IMR-90 (cell line): ENCODE data around the gene SSTR4. TPM values are rescaled to one million over a fixed set of nuclear protein-coding genes. Genes with fewer than 3 reads are reported as not detected.

Source experiments
- ATAC-seq: fragments of 200-7000 bp; cut with Tn5 transposase; 2 replicates; pipeline ENCODE4 v1.9.1; 2020; ENCODE audit warnings: low read depth, mild to moderate bottlenecking, moderate library complexity
- BruUV-seq: library from RNA; stranded (reverse); fragments of 400-500 nt; replicated peaks from 2 replicates; lab custom pipeline; 2021; lab: Mats Ljungman, UMichigan
- CTCF ChIA-PET: fragments of 300-600 bp; formaldehyde crosslinking; extraction: SDS; loops from one replicate; lab custom pipeline; 2021; ENCODE audit warnings: antibody characterized with exemption; lab: Yijun Ruan, JAX
- POLR2A ChIA-PET: fragments of 300-600 bp; sonication (Branson Sonifier 250); formaldehyde crosslinking; loops from one replicate; lab custom pipeline; 2022; ENCODE audit warnings: antibody characterized with exemption; ENCODE audit not compliant: unreplicated experiment; lab: Charles Lee
- DNase-seq: peaks from one replicate; pipeline ENCODE4 v3.0.0; 2013
- H2AFZ ChIP-seq: replicated peaks from 2 replicates; pipeline ENCODE3; 2013; ENCODE audit warnings: low read length, mild to moderate bottlenecking; ENCODE audit not compliant: poor library complexity
- H2AK5ac ChIP-seq: 2 replicates; pipeline ENCODE4 v1.6.1; 2013; ENCODE audit warnings: low read depth, low read length, inconsistent platforms
- H2AK9ac ChIP-seq: replicated peaks from 2 replicates; pipeline ENCODE3; 2013; ENCODE audit warnings: mild to moderate bottlenecking, low read depth, low read length, moderate library complexity; ENCODE audit not compliant: poor library complexity
- H2BK120ac ChIP-seq: 2 replicates; pipeline ENCODE4 v1.6.1; 2013; ENCODE audit warnings: low read depth, low read length, inconsistent platforms
- H2BK15ac ChIP-seq: 3 replicates; pipeline ENCODE4 v1.6.1; 2013; ENCODE audit warnings: low read depth, low read length, inconsistent platforms
- H2BK20ac ChIP-seq: 2 replicates; pipeline ENCODE4 v1.6.1; 2013; ENCODE audit warnings: low read depth, mild to moderate bottlenecking, inconsistent platforms, low read length, moderate library complexity
- H2BK5ac ChIP-seq: 2 replicates; pipeline ENCODE4 v1.6.1; 2013; ENCODE audit warnings: mild to moderate bottlenecking, low read depth, low read length, inconsistent platforms; ENCODE audit not compliant: poor library complexity, severe bottlenecking
- H3K14ac ChIP-seq: replicated peaks from 2 replicates; pipeline ENCODE4 v1.6.1; 2013; ENCODE audit warnings: low read depth, low read length, inconsistent platforms
- H3K18ac ChIP-seq: 2 replicates; pipeline ENCODE4 v1.6.1; 2013; ENCODE audit warnings: low read depth, low read length, control low read depth
- H3K23ac ChIP-seq: 2 replicates; pipeline ENCODE4 v1.6.1; 2013; ENCODE audit warnings: low read depth, low read length, inconsistent platforms
- H3K27ac ChIP-seq: 2 replicates; pipeline ENCODE4 v1.5.1; 2013; ENCODE audit warnings: mild to moderate bottlenecking, control low read depth, low read length; ENCODE audit not compliant: insufficient read depth
- H3K27me3 ChIP-seq: 2 replicates; pipeline ENCODE4 v1.6.1; 2013; ENCODE audit warnings: low read length; ENCODE audit not compliant: control insufficient read depth, insufficient read depth
- H3K36me3 ChIP-seq: 2 replicates; pipeline ENCODE4 v1.6.1; 2013; ENCODE audit warnings: low read length, mixed read lengths; ENCODE audit not compliant: control insufficient read depth, insufficient read depth
- H3K4ac ChIP-seq: 2 replicates; pipeline ENCODE4 v1.6.1; 2013; ENCODE audit warnings: low read depth, low read length, inconsistent platforms
- H3K4me1 ChIP-seq: 2 replicates; pipeline ENCODE4 v1.6.1; 2013; ENCODE audit warnings: low read length, mixed read lengths; ENCODE audit not compliant: control insufficient read depth, insufficient read depth
- H3K4me2 ChIP-seq: 2 replicates; pipeline ENCODE4 v1.6.1; 2013; ENCODE audit warnings: low read depth, mild to moderate bottlenecking, control low read depth, low read length, moderate library complexity
- H3K4me3 ChIP-seq: 2 replicates; pipeline ENCODE4 v1.5.1; 2013; ENCODE audit warnings: low read depth, mild to moderate bottlenecking, control low read depth, low read length, moderate library complexity; ENCODE audit not compliant: insufficient read depth
- H3K56ac ChIP-seq: 2 replicates; pipeline ENCODE4 v1.6.1; 2013; ENCODE audit warnings: low read length, inconsistent platforms; ENCODE audit not compliant: insufficient read depth; ENCODE audit errors: extremely low read depth
- H3K79me1 ChIP-seq, 2 experiments: 2 replicates each; pipeline ENCODE4 v1.6.1; 2013; ENCODE audit warnings: low read length in 2 of 2, inconsistent platforms in 1 of 2, low read depth in 1 of 2
- H3K9ac ChIP-seq: 2 replicates; pipeline ENCODE4 v1.6.1; 2013; ENCODE audit warnings: low read depth, low read length, control low read depth
- H3K9me1 ChIP-seq: 2 replicates; pipeline ENCODE4 v1.6.1; 2013; ENCODE audit warnings: low read length, inconsistent platforms; ENCODE audit not compliant: insufficient read depth
- H3K9me3 ChIP-seq: 2 replicates; pipeline ENCODE4 v1.6.1; 2013; ENCODE audit warnings: low read length; ENCODE audit not compliant: control insufficient read depth, insufficient read depth
- H4K20me1 ChIP-seq: 2 replicates; pipeline ENCODE4 v1.6.1; 2013; ENCODE audit warnings: low read length, inconsistent platforms; ENCODE audit not compliant: insufficient read depth
- H4K5ac ChIP-seq: 2 replicates; pipeline ENCODE4 v1.6.1; 2013; ENCODE audit warnings: mild to moderate bottlenecking, low read depth, low read length, control low read depth
- H4K8ac ChIP-seq, 2 experiments: 2 replicates each; pipeline ENCODE4 v1.6.1; 2013; ENCODE audit warnings: low read depth in 2 of 2, low read length in 2 of 2, control low read depth in 1 of 2, inconsistent platforms in 1 of 2
- H4K91ac ChIP-seq: 2 replicates; pipeline ENCODE4 v1.6.1; 2013; ENCODE audit warnings: low read depth, low read length, inconsistent platforms; ENCODE audit not compliant: insufficient read depth
- BHLHE40 ChIP-seq: fragments of 150-350 bp; IDR thresholded peaks from 2 replicates; pipeline ENCODE4 v1.6.1; 2016; ENCODE audit warnings: mild to moderate bottlenecking, low read depth, low read length
- CEBPB ChIP-seq: IDR thresholded peaks from 2 replicates; pipeline ENCODE4 v1.6.1; 2012; ENCODE audit warnings: low read depth, low read length, improper control_type of control experiment
- CTCF ChIP-seq: conservative IDR thresholded peaks from 2 replicates; pipeline ENCODE4 v1.5.1; 2012; ENCODE audit warnings: mild to moderate bottlenecking, low read depth, low read length, improper control_type of control experiment
- ELK1 ChIP-seq: fragments of 150-350 bp; IDR thresholded peaks from 2 replicates; pipeline ENCODE4 v1.6.1; 2016; ENCODE audit warnings: low read depth, mild to moderate bottlenecking, low read length, moderate library complexity, borderline replicate concordance
- MAFK ChIP-seq: IDR thresholded peaks from 2 replicates; pipeline ENCODE4 v1.6.1; 2012; ENCODE audit warnings: low read depth, low read length, improper control_type of control experiment
- MXI1 ChIP-seq: IDR thresholded peaks from 2 replicates; pipeline ENCODE4 v1.6.1; 2012; ENCODE audit warnings: low read depth, mild to moderate bottlenecking, low read length, moderate library complexity, borderline replicate concordance
- NFE2L2 ChIP-seq: fragments of 150-350 bp; IDR thresholded peaks from 2 replicates; pipeline ENCODE4 v1.6.1; 2016; ENCODE audit warnings: low read depth, mild to moderate bottlenecking, low read length
- POLR2A ChIP-seq: IDR thresholded peaks from 2 replicates; pipeline ENCODE4 v1.6.1; 2012; ENCODE audit warnings: mild to moderate bottlenecking, low read depth, low read length
- RAD21 ChIP-seq: IDR thresholded peaks from 2 replicates; pipeline ENCODE4 v1.6.1; 2012; ENCODE audit warnings: low read length, improper control_type of control experiment
- RFX5 ChIP-seq: IDR thresholded peaks from 2 replicates; pipeline ENCODE4 v1.8.0; 2012; ENCODE audit warnings: low read depth, mild to moderate bottlenecking, low read length, moderate library complexity
- SMC3 ChIP-seq: fragments of 150-350 bp; IDR thresholded peaks from 2 replicates; pipeline ENCODE4 v1.6.1; 2016; ENCODE audit warnings: low read depth, mild to moderate bottlenecking, antibody characterized with exemption, low read length, moderate library complexity
- USF2 ChIP-seq: fragments of 150-350 bp; IDR thresholded peaks from 2 replicates; pipeline ENCODE4 v1.6.1; 2017; ENCODE audit warnings: mild to moderate bottlenecking, antibody characterized with exemption, low read length, low read depth
- WGBS, 2 experiments: methylation state at CpG; one replicate each; pipeline versions ENCODE4 v1.1.5 to v1.1.7; 2013; ENCODE audit warnings: missing lambda C conversion rate in 2 of 2; ENCODE audit not compliant: insufficient read length in 1 of 2; ENCODE audit errors: extremely low coverage in 2 of 2; 5-methylcytosine and 5-hydroxymethylcytosine counted together
- dilution Hi-C: fragments of 300-500 bp; cut with HindIII; formaldehyde crosslinking; loops from one replicate; pipeline ENCODE4 v1.14.3; 2018; ENCODE audit warnings: low sequenced_read_pairs; ENCODE audit not compliant: unreplicated experiment
- in situ Hi-C: fragments of 300-500 bp; cut with MboI; formaldehyde crosslinking; loops from 3 replicates; pipeline ENCODE4 v1.14.3; 2019; ENCODE audit warnings: low sequenced_read_pairs, inconsistent platforms, mixed read lengths
- intact Hi-C: fragments of 100-400 bp; cut with micrococcal nuclease; formaldehyde crosslinking; loops from 2 replicates; pipeline ENCODE4 v1.10.0; 2022
- polyA plus RNA-seq, 3 experiments: library from polyadenylated mRNA; depleted of rRNA; stranded (reverse); fragments of >200 nt; gene quantifications; 2 replicates each; pipeline ENCODE4 v1.2.3, GENCODE V29; 2012; ENCODE audit warnings: low replicate concordance in 1 of 3
- total RNA-seq: library from RNA; depleted of rRNA; stranded (reverse); fragments of >200 nt; gene quantifications from 2 replicates; pipeline ENCODE4 v1.2.3, GENCODE V29; 2012

Gene SSTR4
- total and polyA plus RNA-seq, 2 of the 4 experiments (the other 2 are of a cell fraction): not detected

GRCh38 chr20:23023621-23024177, 11.4 kb upstream of the SSTR4 start:
- dilution Hi-C loops (no loop called here), intact Hi-C loops (no loop called here), in situ Hi-C loops (no loop called here)
- ATAC-seq (no peak), DNase-seq (no peak)
- no peak overlapping the region for H2AK5ac ChIP-seq
- H3K14ac ChIP-seq: no peak overlapping the region
- H2BK120ac ChIP-seq: no peak overlapping the region
- 67 to 100% methylated on average over 1 to 2 of the region's 10 CpGs for WGBS, 2 experiments
- H4K20me1 ChIP-seq: no peaks in the 10 kb centered on the region
- H4K91ac ChIP-seq: no peak overlapping the region
- no peak overlapping the region for H4K8ac ChIP-seq
- H3K23ac ChIP-seq: no peak overlapping the region
- H2AK9ac ChIP-seq: no peak overlapping the region
- no peaks in the 10 kb centered on the region for H3K9me3 ChIP-seq
- no TSS peak for BruUV-seq
- H3K79me1 ChIP-seq: no peaks in the 10 kb centered on the region
- H2BK15ac ChIP-seq: no peak overlapping the region
- H2BK5ac ChIP-seq: no peak overlapping the region
- no peak overlapping the region for H3K56ac ChIP-seq
- no peak overlapping the region for H2BK20ac ChIP-seq
- H3K18ac ChIP-seq: no peak overlapping the region
- H3K4me1 ChIP-seq: no peaks in the 10 kb centered on the region
- H3K9ac ChIP-seq: no peak overlapping the region
- no peak overlapping the region for H2AFZ ChIP-seq
- ChIA-PET POLR2A (no interaction called here), CTCF (no interaction called here)
- H3K4ac ChIP-seq: no peak overlapping the region
- no peaks in the 10 kb centered on the region for H3K36me3 ChIP-seq
- H3K27ac ChIP-seq: no peak overlapping the region
- TF ChIP-seq CTCF (no peak), RAD21 (no peak), NFE2L2 (no peak), POLR2A (no peak), USF2 (no peak), MXI1 (no peak), ELK1 (no peak), RFX5 (no peak), CEBPB (no peak), SMC3 (no peak), BHLHE40 (no peak), MAFK (no peak)
- no peak overlapping the region for H4K5ac ChIP-seq
- H3K27me3 ChIP-seq: no peaks in the 10 kb centered on the region
- no peaks in the 10 kb centered on the region for H3K9me1 ChIP-seq
- no peak overlapping the region for H3K4me2 ChIP-seq
- no peak overlapping the region for H3K4me3 ChIP-seq
